HG03196 (cell line): ENCODE data around the gene SOCS1.

ENCODE experiments used
- ATAC-seq: cut with Tn5 transposase; IDR thresholded peaks from one replicate; pipeline ENCODE4 v1.9.1; 2021; ENCODE audit not compliant: unreplicated experiment

Gene SOCS1

GRCh38 chr16:11263737-11264136, 7.7 kb upstream of the SOCS1 start:
- ATAC-seq: no peak

- no peak for ATAC-seq
Measured at GRCh38 chr16:11262915-11263314, 6.9 kb upstream of the SOCS1 start.

- ATAC-seq: no peak
Measured at GRCh38 chr16:11260596-11260966, 4.6 kb upstream of the SOCS1 start.

GRCh38 chr16:11259655-11260595, 3.9 kb upstream of the SOCS1 start:
- no peak for ATAC-seq

- ATAC-seq: no peak
Measured at GRCh38 chr16:11258553-11259492, 2.8 kb upstream of the SOCS1 start.

- ATAC-seq: no peak
Measured at GRCh38 chr16:11257131-11257938, 1.3 kb upstream of the SOCS1 start.

- no peak for ATAC-seq
Measured at GRCh38 chr16:11256661-11257130, 692 bp upstream of the SOCS1 start.

GRCh38 chr16:11254913-11255736, 879 bp downstream of the SOCS1 start:
- ATAC-seq: no peak

GRCh38 chr16:11253995-11254912, 1.8 kb downstream of the SOCS1 start:
- no peak for ATAC-seq

GRCh38 chr16:11253009-11253994, 2.7 kb downstream of the SOCS1 start:
- ATAC-seq: no peak

- ATAC-seq: no peak
Measured at GRCh38 chr16:11252482-11252931, 3.5 kb downstream of the SOCS1 start.

- ATAC-seq: no peak
Measured at GRCh38 chr16:11251525-11252481, 4.2 kb downstream of the SOCS1 start.

GRCh38 chr16:11250786-11251524, 5.0 kb downstream of the SOCS1 start:
- no peak for ATAC-seq

- no peak for ATAC-seq
Measured at GRCh38 chr16:11250091-11250785, 5.8 kb downstream of the SOCS1 start.
